DMS 273 treated with DMSO at 0.1 percent for 48 hours (cell line): ENCODE data around the gene LZTFL1.

ENCODE experiments used
- DNase-seq: peaks from one replicate; lab custom pipeline; 2025; lab: John Stamatoyannopoulos, UW

The LZTFL1 gene, protein sequence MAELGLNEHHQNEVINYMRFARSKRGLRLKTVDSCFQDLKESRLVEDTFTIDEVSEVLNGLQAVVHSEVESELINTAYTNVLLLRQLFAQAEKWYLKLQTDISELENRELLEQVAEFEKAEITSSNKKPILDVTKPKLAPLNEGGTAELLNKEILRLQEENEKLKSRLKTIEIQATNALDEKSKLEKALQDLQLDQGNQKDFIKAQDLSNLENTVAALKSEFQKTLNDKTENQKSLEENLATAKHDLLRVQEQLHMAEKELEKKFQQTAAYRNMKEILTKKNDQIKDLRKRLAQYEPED

DNA sequence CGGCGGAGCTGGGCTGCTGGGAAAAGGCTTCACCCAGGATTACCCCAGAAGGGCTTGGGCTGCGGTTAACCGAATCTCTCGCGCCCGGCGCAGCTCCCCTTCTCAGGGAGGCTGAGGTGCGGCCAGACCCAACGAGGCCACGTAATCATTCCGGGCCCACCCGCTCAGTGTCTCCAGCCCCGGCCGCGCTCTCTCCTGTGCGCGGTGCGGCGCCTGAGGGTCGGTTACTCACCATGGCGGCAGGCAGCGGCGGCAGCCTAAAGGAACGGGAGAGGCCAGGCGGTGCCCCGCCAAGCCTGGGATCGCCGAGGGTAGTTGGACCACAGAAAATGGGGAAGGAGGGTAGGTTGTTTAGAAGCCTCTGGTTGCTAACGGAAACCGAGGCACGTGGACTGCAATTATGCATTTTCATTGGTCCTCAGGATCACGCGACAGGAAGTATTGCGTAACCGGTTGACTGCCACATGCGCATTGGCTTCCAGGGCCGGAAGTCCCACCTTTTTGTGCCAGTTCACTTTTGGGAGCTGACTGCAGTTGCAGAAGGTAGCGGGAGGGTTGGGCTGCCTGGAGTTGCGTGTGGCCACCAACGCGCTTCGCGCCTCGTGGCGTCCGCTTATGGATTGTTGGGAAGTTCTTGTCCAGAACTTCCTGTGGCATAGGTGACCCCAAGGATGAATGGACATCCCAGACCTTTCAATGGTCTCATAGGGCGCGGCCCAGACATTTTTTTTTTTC is at the start of gene LZTFL1:
TSS of gene LZTFL1 (minus strand) at position 363 of the 735 bp plus-strand sequence. CDS start at position 235, 128 bp downstream.
- DNase-seq = peak; percentile 92

DNA sequence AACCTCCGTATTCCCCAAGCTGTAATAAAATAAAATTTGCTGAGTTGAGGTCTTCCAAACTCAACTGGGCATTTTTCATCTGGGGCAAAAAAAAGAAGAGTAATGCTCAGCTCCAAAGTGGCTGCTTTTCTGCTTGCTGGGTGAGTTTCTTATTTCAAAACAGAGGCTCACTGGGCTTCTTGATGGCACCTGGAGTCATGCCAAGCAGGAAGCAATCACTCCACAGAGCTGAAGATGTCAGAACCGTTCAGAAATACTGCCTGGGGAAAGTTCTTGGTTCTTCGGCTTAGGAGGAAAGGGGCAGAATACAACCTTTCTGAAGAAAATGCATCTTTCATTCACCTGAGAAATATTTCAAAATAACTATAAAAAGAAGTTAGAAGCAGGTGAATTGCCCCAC is 48.5 kb upstream of the LZTFL1 start:
- DNase-seq = no peak

DNA sequence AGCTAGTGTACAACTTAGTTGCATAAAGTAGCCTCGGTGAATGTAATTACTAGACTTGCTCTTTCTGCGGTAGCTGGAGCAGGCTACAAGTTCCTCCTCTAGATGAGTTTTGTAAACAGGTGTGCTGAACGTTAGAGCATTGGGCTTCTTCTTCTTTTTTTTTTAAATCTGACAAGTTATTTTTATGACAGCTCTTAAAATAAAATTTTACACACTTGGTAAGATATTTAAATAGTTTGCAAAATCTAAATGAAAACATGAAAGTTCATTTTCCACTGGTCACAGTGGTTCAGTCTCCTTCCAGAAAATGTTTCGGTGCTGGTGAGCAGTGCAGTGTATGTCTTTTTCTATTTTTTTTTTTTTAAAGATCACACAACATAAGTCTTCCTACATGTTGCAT is 47.4 kb upstream of the LZTFL1 start:
- no peak for DNase-seq

DNA sequence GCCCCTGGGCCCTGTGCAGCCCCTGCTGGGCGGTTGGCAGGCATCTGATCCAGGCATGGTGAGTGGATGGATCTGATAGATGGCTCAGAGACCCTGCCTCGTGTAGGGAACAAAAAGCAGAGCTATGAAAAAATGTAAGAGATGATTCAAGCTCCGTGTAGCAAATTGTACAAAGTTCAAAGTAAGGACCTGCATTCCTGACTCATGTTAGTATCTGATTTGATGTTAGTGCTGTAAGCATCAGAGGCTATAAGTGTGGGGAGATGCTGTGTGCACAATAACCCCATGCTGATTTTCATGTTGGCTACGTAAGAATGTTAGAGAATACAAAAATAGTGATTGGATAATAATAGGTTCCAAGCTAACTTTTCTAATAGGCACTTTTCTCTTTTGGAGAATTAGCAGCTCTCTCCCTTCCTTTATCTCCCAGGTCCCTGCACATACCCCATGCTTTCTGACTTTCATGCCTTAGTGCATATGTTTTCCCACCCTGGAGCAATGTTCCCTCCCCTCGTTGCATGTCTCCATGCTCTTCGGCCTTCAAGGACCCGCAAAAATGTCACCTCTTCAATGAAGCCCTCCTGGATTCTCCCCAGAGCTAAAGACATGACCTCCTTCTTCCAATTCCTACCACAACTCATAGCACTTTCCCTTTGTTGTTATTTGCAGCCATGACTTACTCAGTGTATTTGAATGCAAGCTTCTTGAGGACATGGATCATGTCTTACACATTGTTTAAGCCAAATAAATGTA is 46.0 kb upstream of the LZTFL1 start:
- no peak for DNase-seq

DNA sequence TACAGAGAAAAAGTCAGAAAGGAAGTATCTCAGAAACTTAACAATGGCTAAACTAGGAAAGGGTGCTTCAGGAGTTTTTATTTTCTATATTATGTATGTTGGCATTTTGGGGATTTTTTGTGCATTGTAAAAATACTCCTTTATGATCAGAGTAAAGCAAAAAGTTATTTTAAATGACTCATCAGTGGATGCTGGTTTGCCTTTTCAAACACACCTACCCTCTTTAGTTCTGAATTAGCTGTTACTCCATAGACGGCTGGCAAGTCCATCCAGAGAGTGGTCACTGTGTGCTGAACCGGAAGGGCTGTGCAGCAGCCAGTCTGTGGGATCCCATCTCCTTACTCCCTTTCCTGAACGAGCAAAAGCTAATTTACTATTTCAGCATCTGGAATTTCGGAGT is 45.4 kb upstream of the LZTFL1 start:
- no peak for DNase-seq

DNA sequence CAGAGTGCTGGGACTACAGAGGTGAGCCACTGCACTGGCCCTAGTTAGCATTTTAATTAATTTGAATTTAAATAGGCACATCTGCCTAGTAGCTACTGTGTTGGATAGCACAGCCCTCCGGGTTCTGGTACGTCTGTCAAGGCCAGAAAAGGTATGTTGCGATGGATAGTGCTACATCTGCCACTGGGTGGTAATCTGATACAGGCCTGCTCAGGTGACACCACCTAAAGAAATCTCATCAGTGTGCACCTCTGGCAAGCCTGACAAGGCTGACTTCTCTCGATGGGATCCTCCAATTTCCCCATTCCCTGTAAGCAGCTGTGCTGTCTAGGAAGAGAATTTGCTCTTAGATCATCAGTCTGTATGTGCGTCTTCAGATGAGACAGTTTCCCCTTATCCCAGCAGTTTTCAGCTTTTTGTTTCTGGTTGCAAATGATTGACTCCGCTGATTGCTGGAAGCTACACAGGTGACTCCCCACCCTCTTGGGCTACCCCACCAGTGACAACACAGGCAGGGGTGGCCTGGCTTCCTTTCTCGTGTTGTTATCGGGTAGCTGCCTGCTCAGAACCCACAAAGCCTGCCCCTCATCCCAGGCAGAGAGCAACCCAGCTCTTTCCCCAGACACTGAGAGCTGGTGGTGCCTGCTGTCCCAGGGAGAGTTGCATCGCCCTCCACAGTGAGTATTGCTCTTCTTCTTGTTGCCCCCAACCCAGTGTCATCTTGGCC is 44.2 kb upstream of the LZTFL1 start, which contains the start of gene CCR9:
TSS of gene CCR9 (plus strand) at position 565 of the 727 bp plus-strand sequence. CDS start 8,391 bp downstream, outside the sequence.
- DNase-seq = no peak

DNA sequence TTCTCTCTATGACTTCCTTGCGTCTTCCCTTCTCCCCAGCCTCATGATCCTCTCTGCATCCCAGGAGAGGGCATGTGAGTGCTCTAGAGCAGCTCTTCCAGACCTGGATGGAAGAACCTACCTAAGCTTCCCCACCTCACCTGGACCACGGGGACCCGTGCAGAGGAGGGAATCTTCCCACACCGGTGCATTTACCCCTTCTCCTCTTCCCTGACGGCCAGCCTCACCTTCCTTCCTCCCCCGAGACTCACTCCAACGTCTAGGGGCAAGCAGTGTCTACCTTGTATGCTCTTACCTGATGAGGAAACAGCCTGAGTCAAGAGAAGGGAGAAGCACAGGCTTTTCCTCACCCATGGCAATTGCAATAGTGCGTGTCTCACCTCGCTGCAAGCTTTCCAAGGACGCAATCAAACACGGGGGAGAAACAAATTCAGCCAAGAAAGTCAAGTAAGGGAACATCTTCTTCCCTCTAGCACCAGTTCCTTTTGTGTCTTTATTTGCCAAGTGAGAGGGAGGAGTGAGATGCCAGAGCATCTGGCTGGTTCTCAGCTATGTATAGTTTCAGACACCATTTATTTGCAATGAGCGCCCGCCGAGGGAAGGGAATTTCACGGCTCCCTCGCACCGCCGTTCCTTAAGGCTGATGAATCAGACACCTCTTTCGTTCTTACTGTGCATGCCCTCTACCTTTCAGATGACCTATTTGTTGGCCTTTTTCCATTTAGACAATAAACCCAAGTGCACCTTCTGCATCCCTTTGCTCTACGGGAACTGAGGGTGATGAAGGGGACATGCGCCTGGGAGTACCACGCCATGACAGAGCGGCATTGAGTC is 42.7 kb upstream of the LZTFL1 start:
- DNase-seq = no peak

DNA sequence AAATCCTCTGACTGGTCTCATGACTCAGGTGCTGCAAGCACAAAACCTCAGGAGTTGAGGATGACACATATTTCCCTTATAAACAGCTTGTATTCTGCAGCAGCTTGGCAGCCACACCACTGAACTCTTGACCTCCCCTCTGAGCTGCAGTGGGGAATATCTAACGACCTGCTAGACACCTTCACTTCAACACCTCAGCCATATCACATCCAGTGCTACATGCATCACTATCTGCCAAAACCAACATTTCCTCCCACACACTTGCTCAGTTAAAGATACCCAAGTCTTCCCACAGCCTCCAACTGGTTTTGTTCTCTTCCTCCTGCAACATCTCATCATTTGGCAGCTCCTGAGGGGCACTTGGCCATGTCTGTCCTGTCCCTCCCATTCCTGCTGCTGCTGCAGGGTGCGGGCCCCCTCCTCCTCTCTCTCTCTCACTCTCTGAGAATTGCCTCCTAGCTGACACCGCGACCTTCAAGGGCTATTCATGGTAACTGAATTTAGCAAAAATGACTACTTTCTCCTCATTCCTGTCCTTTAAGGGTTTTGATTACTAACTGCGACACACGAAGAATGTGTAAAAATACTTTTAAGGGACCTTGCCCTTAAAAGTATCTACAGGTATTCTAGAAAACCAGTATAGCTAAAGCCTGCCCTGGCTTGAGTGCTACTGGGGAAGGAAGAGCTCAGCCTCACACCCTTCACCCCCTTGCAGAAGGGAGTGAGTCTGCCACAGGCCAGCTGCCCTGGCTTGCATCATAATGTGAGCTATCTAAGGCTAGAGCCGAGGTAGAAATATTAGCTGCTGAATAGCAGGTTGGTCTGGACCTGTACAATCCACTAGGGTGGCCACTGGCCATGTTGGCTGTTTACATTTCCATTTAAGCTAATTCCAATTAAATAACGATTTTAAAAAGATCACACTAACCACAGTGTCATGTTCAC is 39.4 kb upstream of the LZTFL1 start:
- DNase-seq = no peak

DNA sequence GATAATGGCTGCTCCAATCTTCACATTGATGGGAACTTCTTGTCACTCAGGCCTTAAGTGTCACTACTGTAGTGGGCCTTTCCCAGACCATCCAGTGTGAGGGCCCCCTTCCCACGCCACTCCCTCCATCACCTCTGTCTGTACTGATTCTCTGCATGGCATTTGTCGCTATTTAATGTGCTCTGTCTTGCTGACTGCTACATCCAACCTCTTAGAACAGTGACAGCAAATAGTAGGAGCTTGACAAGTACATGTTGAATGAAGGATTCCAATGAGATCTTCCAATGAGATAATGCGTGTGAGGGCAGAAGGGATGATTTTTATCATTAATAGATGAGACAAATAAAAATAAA is 38.8 kb upstream of the LZTFL1 start:
- DNase-seq = no peak

DNA sequence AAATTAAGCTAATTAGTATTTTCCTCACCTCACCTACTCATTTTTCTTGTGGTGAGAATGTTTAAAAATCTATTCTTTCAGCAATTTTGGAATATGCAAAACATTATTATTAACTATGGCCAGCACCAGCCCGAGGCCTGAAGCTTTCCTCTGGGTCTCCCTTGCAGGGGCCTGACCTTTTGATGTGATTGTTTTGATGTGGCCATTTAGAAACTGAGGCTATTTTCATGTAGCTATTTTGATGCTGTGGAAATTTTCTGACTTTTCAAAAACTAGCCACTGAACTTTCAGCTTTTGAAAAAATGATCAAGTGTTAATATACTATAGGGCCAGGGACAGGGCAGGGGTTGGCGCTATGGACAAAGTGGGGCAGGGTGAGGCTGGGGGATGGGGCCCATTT is 36.2 kb upstream of the LZTFL1 start:
- no peak for DNase-seq

DNA sequence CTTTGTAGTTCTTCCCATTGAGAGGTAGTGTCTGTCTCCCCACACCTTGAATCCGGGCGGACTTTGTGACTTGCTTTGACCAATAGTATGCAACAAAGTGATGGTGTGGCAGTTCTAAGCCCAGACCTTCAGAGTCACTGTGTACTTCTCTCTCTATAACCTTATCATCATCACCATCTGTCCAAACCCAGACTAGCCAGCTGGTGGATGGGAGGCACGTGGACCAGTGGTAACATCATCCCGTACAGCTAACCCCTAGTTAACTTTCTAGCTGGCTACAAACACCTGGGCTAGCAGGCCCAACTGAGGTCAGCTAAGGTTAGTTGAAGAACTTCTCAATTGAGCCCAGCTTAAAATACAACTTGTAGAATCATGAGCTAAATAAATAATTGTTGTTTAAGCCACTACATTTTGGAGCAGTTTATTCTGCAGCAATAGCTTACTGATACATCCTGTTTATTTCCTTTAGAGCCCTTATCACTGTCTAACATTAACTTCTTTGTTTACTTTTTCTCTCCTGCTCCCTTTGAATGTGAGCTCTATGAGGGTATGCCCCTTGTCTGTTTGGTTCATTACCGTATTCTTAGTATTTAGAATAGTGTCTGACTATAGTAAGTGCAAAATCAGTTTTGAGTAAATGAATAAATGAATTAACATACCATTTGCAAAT is 32.9 kb upstream of the LZTFL1 start:
- peak; percentile 50 for DNase-seq

DNA sequence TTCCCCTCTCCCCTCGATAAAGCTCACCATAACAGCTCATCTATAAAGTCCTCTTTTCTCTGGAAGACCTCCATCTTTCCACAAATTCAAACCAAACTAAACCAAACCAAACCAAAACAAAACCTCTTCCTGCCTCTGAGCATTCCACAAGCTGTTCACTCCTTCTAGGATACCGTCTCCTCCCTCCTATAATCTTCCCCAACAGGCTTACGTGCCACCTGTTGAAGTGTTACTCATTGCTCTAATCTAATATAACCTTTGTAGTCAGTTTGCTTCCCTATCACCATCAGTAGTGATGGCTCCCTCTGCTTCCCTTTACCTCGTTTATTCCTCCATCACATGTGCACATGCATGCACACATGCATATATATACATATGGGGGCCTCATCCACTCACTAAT is 31.7 kb upstream of the LZTFL1 start:
- DNase-seq = no peak

DNA sequence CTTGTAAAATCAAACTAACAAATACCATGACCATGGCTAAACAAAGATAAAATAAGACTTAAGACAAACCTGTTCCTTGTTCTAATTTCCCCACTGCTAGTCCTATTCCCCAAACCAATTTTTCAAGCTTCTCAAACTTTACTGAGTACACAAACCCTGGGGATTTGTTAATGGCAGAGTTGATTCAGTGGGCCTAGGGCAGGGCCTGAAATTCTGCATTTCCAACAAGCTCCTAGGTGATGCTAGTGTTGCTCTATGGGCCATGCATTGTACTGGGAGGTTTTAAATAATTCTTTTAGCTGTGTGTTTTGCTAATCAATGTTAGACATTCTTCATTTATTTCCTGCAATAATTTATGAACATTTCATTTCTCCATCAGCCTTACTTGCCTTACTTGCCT is 31.1 kb upstream of the LZTFL1 start:
- DNase-seq = no peak

DNA sequence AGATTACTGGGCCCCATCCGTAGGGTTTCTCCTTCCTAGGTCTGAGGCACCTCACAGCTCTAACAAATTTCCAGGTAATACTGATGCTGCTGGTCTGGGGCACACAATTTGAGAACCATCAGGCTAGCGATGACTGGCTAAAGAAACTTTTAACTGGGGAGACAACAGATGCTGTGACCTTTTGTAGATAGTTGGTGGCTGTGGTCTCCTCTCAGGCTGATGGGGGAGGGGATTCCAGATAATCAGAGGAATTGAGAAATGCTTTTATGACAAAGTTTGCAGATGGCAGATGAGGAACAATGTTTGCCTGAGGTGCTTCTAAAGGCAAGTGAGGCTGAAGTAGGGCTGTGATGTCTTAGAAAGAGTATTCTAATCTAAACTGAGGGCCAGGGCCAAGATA is 30.6 kb upstream of the LZTFL1 start:
- DNase-seq = no peak

DNA sequence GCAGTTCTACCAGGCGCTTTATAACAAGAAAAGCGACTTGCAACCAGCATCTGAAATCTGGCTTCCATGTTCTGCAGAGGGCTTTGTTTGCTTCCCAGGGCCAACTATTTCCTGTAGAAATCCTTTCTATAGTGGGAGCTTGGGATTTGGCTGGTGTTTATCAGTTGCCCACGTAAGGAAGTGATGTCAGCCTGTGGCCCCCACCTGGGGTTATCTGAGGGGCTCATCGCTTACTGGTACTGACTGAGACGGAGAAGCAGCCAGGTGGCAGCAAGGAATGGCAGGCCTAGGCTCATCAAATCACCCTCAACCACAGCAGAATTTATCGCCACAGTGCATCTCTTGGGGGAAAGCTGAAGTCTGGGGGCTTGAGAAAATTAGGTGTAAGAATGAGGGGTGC is 29.9 kb upstream of the LZTFL1 start:
- no peak for DNase-seq

DNA sequence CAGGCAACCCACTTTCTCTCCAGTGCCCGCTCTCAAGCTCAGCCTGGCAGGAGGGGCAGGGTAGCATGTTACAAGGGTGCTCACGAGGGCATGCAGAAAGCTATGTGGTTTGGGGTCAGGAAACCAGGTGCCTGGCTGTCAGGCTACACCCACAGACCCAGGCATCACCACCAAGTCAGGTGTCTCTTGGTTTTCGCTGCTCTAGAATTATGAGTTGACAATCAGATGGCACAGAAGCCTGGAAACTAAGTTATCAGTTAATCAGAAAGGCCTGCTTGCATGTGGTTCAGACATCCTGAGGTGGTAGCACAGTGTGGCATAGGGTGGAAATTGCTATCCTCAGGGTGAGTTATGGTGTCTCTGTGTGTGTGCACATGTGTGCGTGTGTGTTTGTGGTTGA is 28.2 kb upstream of the LZTFL1 start:
- DNase-seq = no peak

DNA sequence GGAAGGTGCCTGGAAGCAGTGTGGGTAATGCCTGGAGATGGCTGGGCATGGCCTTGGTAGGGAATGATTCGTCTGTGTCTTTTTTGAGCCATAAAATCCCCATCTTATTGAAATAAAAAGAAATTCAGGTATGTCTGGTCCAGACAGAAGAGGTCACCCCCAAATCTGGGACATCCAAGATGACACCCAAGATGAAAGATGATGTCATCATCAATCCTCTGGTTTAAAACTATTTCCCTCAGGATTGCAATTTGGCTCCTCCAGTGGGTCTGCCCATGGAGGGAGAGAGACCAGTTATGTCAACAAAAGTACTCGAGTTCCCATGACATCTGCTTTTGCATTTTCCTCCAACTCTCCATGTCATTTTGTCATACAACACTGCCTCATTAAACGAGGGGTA is 27.7 kb upstream of the LZTFL1 start:
- DNase-seq = no peak

DNA sequence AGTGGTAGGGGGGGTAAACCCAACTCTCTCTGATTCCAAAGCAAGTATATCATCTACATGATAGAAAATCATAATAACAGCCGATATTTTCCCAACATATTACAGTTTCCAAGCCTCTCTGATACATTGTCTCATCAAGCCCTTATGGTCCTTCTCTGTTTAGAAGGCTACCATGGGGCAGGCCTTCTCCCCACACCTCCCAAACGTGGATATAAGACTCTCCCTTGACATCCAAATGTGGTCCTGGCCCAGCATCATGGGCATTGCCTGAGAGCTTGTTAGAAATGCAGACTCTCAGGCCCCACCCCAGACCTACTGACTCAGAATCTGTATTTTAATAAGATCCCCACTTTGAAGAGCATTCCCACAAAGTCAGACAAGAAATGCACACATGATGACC is 26.7 kb upstream of the LZTFL1 start:
- DNase-seq = no peak

DNA sequence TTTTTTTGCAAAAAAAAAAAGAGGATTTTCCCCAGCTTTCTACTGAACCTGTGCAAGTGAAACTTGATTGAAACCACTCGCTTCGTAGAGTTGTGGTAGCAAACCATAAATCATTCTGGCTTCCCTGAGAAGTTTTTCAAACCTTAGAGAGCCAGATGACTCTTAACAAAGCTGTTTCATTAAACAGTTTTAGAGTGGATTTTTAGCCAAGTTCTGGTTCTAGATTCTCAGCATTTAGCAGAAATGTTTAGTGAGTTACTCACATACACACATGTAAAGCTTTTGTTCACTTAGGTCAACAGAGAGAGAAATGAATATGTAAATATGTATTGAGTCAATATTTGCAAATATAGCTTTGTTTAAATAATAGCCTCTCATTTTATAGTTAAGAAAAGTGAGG is 26.3 kb upstream of the LZTFL1 start:
- DNase-seq = no peak

DNA sequence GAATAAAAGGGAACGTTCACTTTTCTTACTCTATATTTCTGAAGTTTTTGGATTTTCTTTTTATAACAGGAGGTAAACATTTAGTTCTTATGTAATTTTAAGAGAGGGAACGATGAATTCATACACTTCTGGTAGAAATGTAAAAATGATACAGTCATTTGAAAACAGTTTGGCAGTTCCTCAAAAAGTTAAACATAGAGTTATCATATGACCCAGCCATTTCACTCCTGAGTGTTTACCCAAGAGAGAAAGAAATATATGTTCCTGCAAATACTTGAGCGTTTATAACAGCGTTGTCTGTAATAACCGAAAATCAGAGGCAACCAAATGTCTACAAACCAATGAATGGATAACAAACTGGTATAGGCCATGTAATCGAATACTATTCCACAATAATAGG is 23.6 kb upstream of the LZTFL1 start:
- no peak for DNase-seq
